Measurements from ENCODE around the gene FRMPD4. TPM values are rescaled to one million over a fixed set of nuclear protein-coding genes. Genes with fewer than 3 reads are reported as not detected.

Gene FRMPD4
- total RNA-seq, 1 donor from 2014 or later, result 0.07 TPM

GRCh38 chrX:12488771-12489170 is 350.5 kb downstream of the FRMPD4 start:
- Mint-ChIP-seq H3K36me3 (ENCODE audit: low read depth) (peaks cover 2% of the 10 kb centered on the region), H3K4me3 (no peak overlapping the region), H3K27me3 (ENCODE audit: low read depth) (peaks cover 3% of the 10 kb centered on the region), H3K27ac (ENCODE audit: unreplicated experiment) (no peak overlapping the region), H3K4me1 (no peaks in the 10 kb centered on the region), H3K9me3 (peaks cover 6% of the 10 kb centered on the region)
- no peak for TF ChIP-seq CTCF (conservative IDR thresholded peaks at IDR 0.05)
- no peak for DNase-seq (ENCODE audit: low read depth, low spot score)

GRCh38 chrX:12489341-12489740 is 351.1 kb downstream of the FRMPD4 start:
- peaks cover 2% of the 10 kb centered on the region for H3K36me3 Mint-ChIP-seq (ENCODE audit: low read depth)
- no peaks in the 10 kb centered on the region for H3K4me1 Mint-ChIP-seq
- peaks cover 3% of the 10 kb centered on the region for H3K27me3 Mint-ChIP-seq (ENCODE audit: low read depth)
- no peak overlapping the region for H3K4me3 Mint-ChIP-seq
- no peak for TF ChIP-seq CTCF (conservative IDR thresholded peaks at IDR 0.05)
- no peak for DNase-seq (ENCODE audit: low read depth, low spot score)
- H3K9me3 Mint-ChIP-seq, result peaks cover 6% of the 10 kb centered on the region
- H3K27ac Mint-ChIP-seq (ENCODE audit: unreplicated experiment), result no peak overlapping the region

GRCh38 chrX:12494400-12495138 is 356.3 kb downstream of the FRMPD4 start:
- TF ChIP-seq CTCF (conservative IDR thresholded peaks at IDR 0.05), result no peak
- Mint-ChIP-seq H3K36me3 (ENCODE audit: low read depth) (no peaks in the 10 kb centered on the region), H3K27ac (ENCODE audit: unreplicated experiment) (no peak overlapping the region), H3K27me3 (ENCODE audit: low read depth) (no peaks in the 10 kb centered on the region), H3K9me3 (peaks cover 3% of the 10 kb centered on the region), H3K4me3 (no peak overlapping the region), H3K4me1 (no peaks in the 10 kb centered on the region)
- DNase-seq (ENCODE audit: low read depth, low spot score), result no peak

GRCh38 chrX:12496343-12496742 is 358.1 kb downstream of the FRMPD4 start:
- Mint-ChIP-seq H3K27ac (ENCODE audit: unreplicated experiment) (no peak overlapping the region), H3K4me3 (no peak overlapping the region), H3K9me3 (peaks cover 1% of the 10 kb centered on the region), H3K27me3 (ENCODE audit: low read depth) (no peaks in the 10 kb centered on the region), H3K36me3 (ENCODE audit: low read depth) (no peaks in the 10 kb centered on the region), H3K4me1 (no peaks in the 10 kb centered on the region)
- no peak for DNase-seq (ENCODE audit: low read depth, low spot score)
- TF ChIP-seq CTCF (conservative IDR thresholded peaks at IDR 0.05), result no peak

GRCh38 chrX:12497832-12498591 is 359.7 kb downstream of the FRMPD4 start:
- Mint-ChIP-seq H3K4me1 (no peaks in the 10 kb centered on the region), H3K27me3 (ENCODE audit: low read depth) (no peaks in the 10 kb centered on the region), H3K27ac (ENCODE audit: unreplicated experiment) (no peak overlapping the region), H3K36me3 (ENCODE audit: low read depth) (no peaks in the 10 kb centered on the region), H3K9me3 (no peaks in the 10 kb centered on the region), H3K4me3 (no peak overlapping the region)
- DNase-seq (ENCODE audit: low read depth, low spot score), result peak; percentile 2
- TF ChIP-seq CTCF (conservative IDR thresholded peaks at IDR 0.05), result peak; percentile 41
